IMR-90 (cell line): ENCODE results near the gene OPRL1. TPM values are rescaled to one million over a fixed set of nuclear protein-coding genes. Genes with fewer than 3 reads are reported as not detected.

Source experiments
- ATAC-seq: fragments of 200-7000 bp; cut with Tn5 transposase; 2 replicates; pipeline ENCODE4 v1.9.1; 2020; ENCODE audit warnings: low read depth, mild to moderate bottlenecking, moderate library complexity
- BruUV-seq: library from RNA; stranded (reverse); fragments of 400-500 nt; replicated peaks from 2 replicates; lab custom pipeline; 2021; lab: Mats Ljungman, UMichigan
- CTCF ChIA-PET: fragments of 300-600 bp; formaldehyde crosslinking; extraction: SDS; loops from one replicate; lab custom pipeline; 2021; ENCODE audit warnings: antibody characterized with exemption; lab: Yijun Ruan, JAX
- POLR2A ChIA-PET: fragments of 300-600 bp; sonication (Branson Sonifier 250); formaldehyde crosslinking; loops from one replicate; lab custom pipeline; 2022; ENCODE audit warnings: antibody characterized with exemption; ENCODE audit not compliant: unreplicated experiment; lab: Charles Lee
- DNase-seq: peaks from one replicate; pipeline ENCODE4 v3.0.0; 2013
- H2AFZ ChIP-seq: replicated peaks from 2 replicates; pipeline ENCODE3; 2013; ENCODE audit warnings: low read length, mild to moderate bottlenecking; ENCODE audit not compliant: poor library complexity
- H2AK5ac ChIP-seq: 2 replicates; pipeline ENCODE4 v1.6.1; 2013; ENCODE audit warnings: low read depth, low read length, inconsistent platforms
- H2AK9ac ChIP-seq: replicated peaks from 2 replicates; pipeline ENCODE3; 2013; ENCODE audit warnings: mild to moderate bottlenecking, low read depth, low read length, moderate library complexity; ENCODE audit not compliant: poor library complexity
- H2BK120ac ChIP-seq: 2 replicates; pipeline ENCODE4 v1.6.1; 2013; ENCODE audit warnings: low read depth, low read length, inconsistent platforms
- H2BK15ac ChIP-seq: 3 replicates; pipeline ENCODE4 v1.6.1; 2013; ENCODE audit warnings: low read depth, low read length, inconsistent platforms
- H2BK20ac ChIP-seq: 2 replicates; pipeline ENCODE4 v1.6.1; 2013; ENCODE audit warnings: low read depth, mild to moderate bottlenecking, inconsistent platforms, low read length, moderate library complexity
- H2BK5ac ChIP-seq: 2 replicates; pipeline ENCODE4 v1.6.1; 2013; ENCODE audit warnings: mild to moderate bottlenecking, low read depth, low read length, inconsistent platforms; ENCODE audit not compliant: poor library complexity, severe bottlenecking
- H3K14ac ChIP-seq: replicated peaks from 2 replicates; pipeline ENCODE4 v1.6.1; 2013; ENCODE audit warnings: low read depth, low read length, inconsistent platforms
- H3K18ac ChIP-seq: 2 replicates; pipeline ENCODE4 v1.6.1; 2013; ENCODE audit warnings: low read depth, low read length, control low read depth
- H3K23ac ChIP-seq: 2 replicates; pipeline ENCODE4 v1.6.1; 2013; ENCODE audit warnings: low read depth, low read length, inconsistent platforms
- H3K27ac ChIP-seq: 2 replicates; pipeline ENCODE4 v1.5.1; 2013; ENCODE audit warnings: mild to moderate bottlenecking, control low read depth, low read length; ENCODE audit not compliant: insufficient read depth
- H3K27me3 ChIP-seq: 2 replicates; pipeline ENCODE4 v1.6.1; 2013; ENCODE audit warnings: low read length; ENCODE audit not compliant: control insufficient read depth, insufficient read depth
- H3K36me3 ChIP-seq: 2 replicates; pipeline ENCODE4 v1.6.1; 2013; ENCODE audit warnings: low read length, mixed read lengths; ENCODE audit not compliant: control insufficient read depth, insufficient read depth
- H3K4ac ChIP-seq: 2 replicates; pipeline ENCODE4 v1.6.1; 2013; ENCODE audit warnings: low read depth, low read length, inconsistent platforms
- H3K4me1 ChIP-seq: 2 replicates; pipeline ENCODE4 v1.6.1; 2013; ENCODE audit warnings: low read length, mixed read lengths; ENCODE audit not compliant: control insufficient read depth, insufficient read depth
- H3K4me2 ChIP-seq: 2 replicates; pipeline ENCODE4 v1.6.1; 2013; ENCODE audit warnings: low read depth, mild to moderate bottlenecking, control low read depth, low read length, moderate library complexity
- H3K4me3 ChIP-seq: 2 replicates; pipeline ENCODE4 v1.5.1; 2013; ENCODE audit warnings: low read depth, mild to moderate bottlenecking, control low read depth, low read length, moderate library complexity; ENCODE audit not compliant: insufficient read depth
- H3K56ac ChIP-seq: 2 replicates; pipeline ENCODE4 v1.6.1; 2013; ENCODE audit warnings: low read length, inconsistent platforms; ENCODE audit not compliant: insufficient read depth; ENCODE audit errors: extremely low read depth
- H3K79me1 ChIP-seq, 2 experiments: 2 replicates each; pipeline ENCODE4 v1.6.1; 2013; ENCODE audit warnings: low read length in 2 of 2, inconsistent platforms in 1 of 2, low read depth in 1 of 2
- H3K9ac ChIP-seq: 2 replicates; pipeline ENCODE4 v1.6.1; 2013; ENCODE audit warnings: low read depth, low read length, control low read depth
- H3K9me1 ChIP-seq: 2 replicates; pipeline ENCODE4 v1.6.1; 2013; ENCODE audit warnings: low read length, inconsistent platforms; ENCODE audit not compliant: insufficient read depth
- H3K9me3 ChIP-seq: 2 replicates; pipeline ENCODE4 v1.6.1; 2013; ENCODE audit warnings: low read length; ENCODE audit not compliant: control insufficient read depth, insufficient read depth
- H4K20me1 ChIP-seq: 2 replicates; pipeline ENCODE4 v1.6.1; 2013; ENCODE audit warnings: low read length, inconsistent platforms; ENCODE audit not compliant: insufficient read depth
- H4K5ac ChIP-seq: 2 replicates; pipeline ENCODE4 v1.6.1; 2013; ENCODE audit warnings: mild to moderate bottlenecking, low read depth, low read length, control low read depth
- H4K8ac ChIP-seq, 2 experiments: 2 replicates each; pipeline ENCODE4 v1.6.1; 2013; ENCODE audit warnings: low read depth in 2 of 2, low read length in 2 of 2, control low read depth in 1 of 2, inconsistent platforms in 1 of 2
- H4K91ac ChIP-seq: 2 replicates; pipeline ENCODE4 v1.6.1; 2013; ENCODE audit warnings: low read depth, low read length, inconsistent platforms; ENCODE audit not compliant: insufficient read depth
- CEBPB ChIP-seq: IDR thresholded peaks from 2 replicates; pipeline ENCODE4 v1.6.1; 2012; ENCODE audit warnings: low read depth, low read length, improper control_type of control experiment
- MXI1 ChIP-seq: IDR thresholded peaks from 2 replicates; pipeline ENCODE4 v1.6.1; 2012; ENCODE audit warnings: low read depth, mild to moderate bottlenecking, low read length, moderate library complexity, borderline replicate concordance
- WGBS, 2 experiments: methylation state at CpG; one replicate each; pipeline versions ENCODE4 v1.1.5 to v1.1.7; 2013; ENCODE audit warnings: missing lambda C conversion rate in 2 of 2; ENCODE audit not compliant: insufficient read length in 1 of 2; ENCODE audit errors: extremely low coverage in 2 of 2; 5-methylcytosine and 5-hydroxymethylcytosine counted together
- dilution Hi-C: fragments of 300-500 bp; cut with HindIII; formaldehyde crosslinking; loops from one replicate; pipeline ENCODE4 v1.14.3; 2018; ENCODE audit warnings: low sequenced_read_pairs; ENCODE audit not compliant: unreplicated experiment
- in situ Hi-C: fragments of 300-500 bp; cut with MboI; formaldehyde crosslinking; loops from 3 replicates; pipeline ENCODE4 v1.14.3; 2019; ENCODE audit warnings: low sequenced_read_pairs, inconsistent platforms, mixed read lengths
- intact Hi-C: fragments of 100-400 bp; cut with micrococcal nuclease; formaldehyde crosslinking; loops from 2 replicates; pipeline ENCODE4 v1.10.0; 2022
- polyA plus RNA-seq, 3 experiments: library from polyadenylated mRNA; depleted of rRNA; stranded (reverse); fragments of >200 nt; gene quantifications; 2 replicates each; pipeline ENCODE4 v1.2.3, GENCODE V29; 2012; ENCODE audit warnings: low replicate concordance in 1 of 3
- total RNA-seq: library from RNA; depleted of rRNA; stranded (reverse); fragments of >200 nt; gene quantifications from 2 replicates; pipeline ENCODE4 v1.2.3, GENCODE V29; 2012

The OPRL1 gene
- total and polyA plus RNA-seq, 2 of the 4 experiments (the other 2 are of a cell fraction), result 0.36 to 1.2 TPM

DNA sequence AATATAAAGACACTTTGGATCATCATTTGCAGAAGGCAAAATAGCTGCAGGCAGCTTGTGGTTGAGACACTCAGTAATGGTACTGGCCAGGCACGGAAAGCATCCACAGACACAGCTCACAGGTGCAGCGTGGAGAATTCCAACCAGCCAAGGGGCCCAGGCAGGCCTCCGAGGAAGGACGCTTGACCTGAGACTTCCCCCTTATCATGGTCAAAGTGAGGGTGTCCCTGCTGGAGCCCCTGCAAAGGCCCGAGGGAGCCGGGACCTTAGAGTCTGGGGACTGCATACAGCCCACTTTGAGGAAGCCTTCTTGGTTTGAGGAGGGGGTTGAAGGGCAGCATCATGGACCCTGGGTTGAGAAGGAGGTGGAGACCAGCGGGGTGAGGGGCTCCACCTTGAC is 69.3 kb downstream of the OPRL1 start:
- H4K20me1 ChIP-seq, result no peaks in the 10 kb centered on the region; the same call in 1 of the 2 replicates
- ATAC-seq (no peak), DNase-seq (no peak)
- no peak overlapping the region for H2BK5ac ChIP-seq
- no peak overlapping the region for H2AFZ ChIP-seq
- no peak for TF ChIP-seq CEBPB
- no peak for TF ChIP-seq MXI1
- H3K27ac ChIP-seq, result no peak overlapping the region
- no peak overlapping the region for H3K14ac ChIP-seq
- no peak overlapping the region for H3K18ac ChIP-seq
- BruUV-seq, result no TSS peak
- POLR2A ChIA-PET, result no interaction called here
- no peak overlapping the region for H3K56ac ChIP-seq
- H2BK15ac ChIP-seq, result no peak overlapping the region
- H3K36me3 ChIP-seq, result no peaks in the 10 kb centered on the region
- no peak overlapping the region for H2BK20ac ChIP-seq
- in situ Hi-C loops (no loop called here), dilution Hi-C loops (no loop called here), intact Hi-C loops (no loop called here)
- peaks cover 9% of the 10 kb centered on the region for H3K27me3 ChIP-seq
- no peak overlapping the region for H3K4me2 ChIP-seq
- no peak overlapping the region for H3K4ac ChIP-seq
- no peak overlapping the region for H3K9ac ChIP-seq
- no peak overlapping the region for H4K91ac ChIP-seq
- peaks cover 3% of the 10 kb centered on the region; the same call in 1 of the 2 replicates for H3K9me1 ChIP-seq
- H3K9me3 ChIP-seq, result peaks cover 11% of the 10 kb centered on the region
- H3K4me3 ChIP-seq, result no peak overlapping the region
- no peak overlapping the region for H2AK5ac ChIP-seq
- no peak overlapping the region for H4K5ac ChIP-seq
- no peak overlapping the region for H2BK120ac ChIP-seq
- no peaks in the 10 kb centered on the region for H3K4me1 ChIP-seq
- WGBS, 2 experiments, result no CpG with 5 or more reads among the region's 7 CpGs
- CTCF ChIA-PET, result no interaction called here
- no peak overlapping the region for H2AK9ac ChIP-seq
- H3K23ac ChIP-seq, result no peak overlapping the region
- H4K8ac ChIP-seq, result no peak overlapping the region
- H3K79me1 ChIP-seq, result no peaks in the 10 kb centered on the region
